ENCODE measurements around the gene CHD5. TPM values are rescaled to one million over a fixed set of nuclear protein-coding genes. Genes with fewer than 3 reads are reported as not detected.

The CHD5 gene
- total RNA-seq, 1 experiment from 2014 or later, result 1.6 TPM

DNA sequence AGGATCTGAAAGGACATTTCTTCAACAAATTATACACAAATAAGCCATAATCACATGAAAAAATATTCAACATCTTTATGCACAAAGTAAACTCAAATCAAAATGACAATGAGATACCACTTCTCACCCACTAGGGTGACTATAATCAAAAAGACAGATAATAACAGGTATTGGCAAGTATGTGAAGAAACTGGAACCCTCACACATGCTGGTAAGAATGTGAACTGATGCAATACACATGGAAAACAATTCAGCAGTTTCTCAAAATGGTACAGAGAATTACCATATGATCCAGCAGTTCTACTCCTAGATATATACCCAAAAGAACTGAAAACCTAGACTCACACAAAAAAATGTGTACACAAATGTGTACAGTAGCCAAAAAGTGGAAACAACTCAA lies 62.5 kb downstream of the CHD5 start:
- no peak overlapping the region for H3K27ac Mint-ChIP-seq
- no peak overlapping the region for H4K91ac ChIP-seq (ENCODE audit: insufficient read length, low read depth, low read length)
- no peaks in the 10 kb centered on the region for H3K4me1 Mint-ChIP-seq
- no peaks in the 10 kb centered on the region for H3K4me1 ChIP-seq (ENCODE audit: insufficient read depth, low read length)
- peaks cover 7% of the 10 kb centered on the region in 2 experiments; a peak in 2 of 5 replicates for H3K9me3 Mint-ChIP-seq
- no peak overlapping the region for H3K4ac ChIP-seq (ENCODE audit: low read depth, low read length)
- H2AFZ ChIP-seq (ENCODE audit: low read length), result no peak overlapping the region
- H3K4me3 Mint-ChIP-seq, result no peak overlapping the region
- H3K23me2 ChIP-seq (ENCODE audit: insufficient read length, low read depth, low read length, poor library complexity, severe bottlenecking), result no peaks in the 10 kb centered on the region
- H3T11ph ChIP-seq (ENCODE audit: low read length), result no peak overlapping the region
- H3K27me3 ChIP-seq (ENCODE audit: insufficient read depth, low read length), result no peaks in the 10 kb centered on the region
- H3K18ac ChIP-seq (ENCODE audit: insufficient read length, low read depth, low read length), result no peak overlapping the region
- H2AK5ac ChIP-seq (ENCODE audit: insufficient read length, low read length), result no peak overlapping the region
- H3K79me1 ChIP-seq (ENCODE audit: insufficient read depth, low read depth, low read length, poor library complexity, severe bottlenecking), result no peaks in the 10 kb centered on the region
- no peak overlapping the region for H2BK12ac ChIP-seq (ENCODE audit: insufficient read length, low read depth, low read length)
- no peak overlapping the region for H2BK5ac ChIP-seq (ENCODE audit: insufficient read length, low read length)
- H4K20me1 ChIP-seq (ENCODE audit: control insufficient read depth, insufficient read depth, insufficient read length), result no peaks in the 10 kb centered on the region
- H3K36me3 Mint-ChIP-seq (ENCODE audit: insufficient read depth in 1 of 3, low read depth in 3 of 3), result no peaks in the 10 kb centered on the region
- no peak overlapping the region for H2BK120ac ChIP-seq (ENCODE audit: low read depth, low read length, poor library complexity, severe bottlenecking)
- H3K23ac ChIP-seq (ENCODE audit: insufficient read length, low read depth, low read length), result no peak overlapping the region
- no peak for DNase-seq
- no peak overlapping the region for H4K8ac ChIP-seq (replicated peaks; ENCODE audit: insufficient read length, low read depth, low read length)
- no peak overlapping the region for H4K5ac ChIP-seq (ENCODE audit: insufficient read length, low read depth, low read length)
- no peak for TF ChIP-seq CTCF (conservative IDR thresholded peaks at IDR 0.05)
- H3K27ac ChIP-seq (ENCODE audit: insufficient read length, low read depth, low read length), result no peak overlapping the region
- H3K79me2 ChIP-seq (ENCODE audit: insufficient read depth, low read length), result no peaks in the 10 kb centered on the region
- no peak overlapping the region for H3K4me2 ChIP-seq (ENCODE audit: insufficient read depth, insufficient read length, low read length)
- H3K9me3 ChIP-seq (ENCODE audit: control insufficient read depth, low read depth, low read length), result no peaks in the 10 kb centered on the region
- no peak overlapping the region for H2BK20ac ChIP-seq (ENCODE audit: low read depth, low read length, poor library complexity, severe bottlenecking)
- no peak overlapping the region for H3K9ac ChIP-seq (ENCODE audit: extremely low read depth, insufficient read length, low read length)
- H3K56ac ChIP-seq (ENCODE audit: insufficient read length, low read depth, low read length), result no peak overlapping the region
- H3K27me3 Mint-ChIP-seq (ENCODE audit: low read depth), result peaks cover 14% of the 10 kb centered on the region
- H2BK15ac ChIP-seq (ENCODE audit: low read depth, low read length), result no peak overlapping the region
- H3K14ac ChIP-seq (ENCODE audit: insufficient read depth, low read length), result no peak overlapping the region
